ENCODE data around the gene CCDC28B.

Gene CCDC28B

DNA sequence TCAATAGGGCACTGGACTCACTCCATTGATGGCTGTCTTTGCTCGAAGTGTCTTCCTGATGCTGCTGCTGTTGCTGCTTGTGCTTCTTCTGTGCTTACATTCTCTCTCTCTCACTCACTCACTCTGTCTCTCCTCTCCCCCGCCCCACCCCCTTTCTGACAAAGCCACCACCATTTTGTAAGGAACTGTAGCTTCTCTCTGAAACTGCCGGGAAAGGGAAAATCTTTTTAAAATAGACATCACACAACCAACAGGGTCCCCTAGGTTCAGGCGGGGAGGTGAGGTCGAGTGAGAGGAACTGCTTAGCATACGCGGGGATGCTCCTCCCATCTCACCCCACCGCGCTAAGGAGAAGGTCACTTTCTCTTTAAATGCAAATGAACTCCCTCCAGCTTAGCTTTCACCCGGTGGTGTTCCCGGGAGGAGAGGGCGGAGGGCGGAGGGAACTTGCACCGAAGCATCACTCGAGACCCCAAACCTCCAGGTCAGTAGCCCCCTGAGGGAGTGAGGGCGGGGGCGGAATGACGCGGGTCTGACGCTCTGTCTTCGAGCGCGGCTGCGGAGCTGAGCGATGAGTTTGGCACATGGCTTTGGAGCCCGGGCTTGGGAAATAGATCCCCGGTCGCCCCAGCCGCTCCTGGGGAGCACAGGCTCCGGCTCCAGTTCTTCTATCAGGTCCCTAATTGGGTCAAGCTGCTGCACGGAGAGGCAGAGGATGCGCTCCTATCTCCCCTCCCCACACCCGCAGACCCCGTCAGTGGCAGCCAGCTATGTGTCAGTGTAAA, at the start of gene CCDC28B:
TSS of gene CCDC28B (plus strand) at position 370 of the 785 bp plus-strand sequence. CDS start 1,341 bp downstream, outside the sequence.
- no peak for TF ChIP-seq GATA3 (IDR thresholded peaks at IDR 0.05; ENCODE audit: low read depth, low read length)
- TF ChIP-seq GATA2 (IDR thresholded peaks at IDR 0.05; ENCODE audit: low read depth, low read length), result no peak

DNA sequence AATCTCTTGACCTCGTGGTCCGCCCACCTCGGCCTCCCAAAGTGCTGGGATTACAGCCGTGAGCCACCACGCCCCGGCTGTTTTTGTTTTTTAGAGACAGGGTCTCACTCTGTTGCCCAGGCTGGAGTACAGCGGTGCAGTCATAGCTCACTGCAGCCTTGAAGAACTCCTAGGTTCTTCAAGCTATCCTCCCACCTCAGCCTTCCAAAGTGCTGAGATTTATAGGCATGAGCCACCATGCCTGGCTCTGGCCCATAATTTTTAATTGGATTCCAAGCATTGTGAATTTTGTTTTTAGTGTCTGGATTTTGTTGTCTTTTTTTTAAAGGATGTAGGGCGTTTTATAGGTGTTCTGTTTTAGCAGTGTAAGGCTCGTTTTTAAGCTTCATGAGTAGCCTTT, 49.5 kb upstream of the CCDC28B start:
- TF ChIP-seq GATA2 (IDR thresholded peaks at IDR 0.05; ENCODE audit: low read depth, low read length), result no peak
- TF ChIP-seq GATA3 (IDR thresholded peaks at IDR 0.05; ENCODE audit: low read depth, low read length), result no peak

DNA sequence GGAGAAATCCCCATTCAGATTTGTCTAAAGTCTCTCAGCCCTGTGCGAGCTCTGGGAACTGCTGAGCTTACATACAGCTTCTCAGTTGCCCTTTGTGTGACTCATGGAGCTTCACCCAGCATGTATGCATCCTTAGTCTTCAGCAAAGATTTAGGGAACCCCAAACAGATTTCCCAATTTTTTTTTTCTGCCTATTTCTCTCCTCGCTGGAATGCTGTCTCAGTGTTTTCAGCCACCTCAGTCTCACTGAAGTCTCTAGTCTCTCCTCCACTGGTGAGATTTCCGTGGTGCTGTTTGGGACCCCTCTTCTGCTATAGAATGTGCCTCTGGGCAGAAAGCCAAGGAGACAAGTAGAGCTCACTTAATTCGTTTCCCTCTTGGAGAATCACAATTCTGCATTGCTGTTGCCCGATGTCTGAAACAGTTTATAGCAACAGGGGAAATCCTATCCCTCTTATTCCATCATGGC, 49.0 kb upstream of the CCDC28B start:
- TF ChIP-seq GATA2 (IDR thresholded peaks at IDR 0.05; ENCODE audit: low read depth, low read length), result no peak
- TF ChIP-seq GATA3 (IDR thresholded peaks at IDR 0.05; ENCODE audit: low read depth, low read length), result no peak

DNA sequence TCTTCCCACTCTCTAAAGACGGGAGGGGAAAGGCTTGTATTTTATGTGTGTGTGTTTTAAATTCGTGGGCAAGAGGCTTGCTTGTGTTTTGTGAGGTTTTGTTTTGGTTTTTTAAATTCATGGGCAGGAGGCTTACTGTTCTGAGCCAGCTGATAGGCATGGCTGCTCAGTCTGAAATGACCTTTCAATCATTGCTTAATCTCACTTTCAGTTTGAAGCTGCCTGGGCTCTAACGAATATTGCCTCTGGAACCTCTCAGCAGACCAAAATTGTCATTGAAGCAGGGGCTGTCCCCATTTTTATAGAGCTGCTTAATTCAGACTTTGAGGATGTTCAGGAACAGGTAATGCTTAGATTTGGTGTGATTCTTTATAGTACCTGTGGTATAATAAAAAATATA, 41.2 kb upstream of the CCDC28B start:
- TF ChIP-seq GATA3 (IDR thresholded peaks at IDR 0.05; ENCODE audit: low read depth, low read length), result no peak
- no peak for TF ChIP-seq GATA2 (IDR thresholded peaks at IDR 0.05; ENCODE audit: low read depth, low read length)

DNA sequence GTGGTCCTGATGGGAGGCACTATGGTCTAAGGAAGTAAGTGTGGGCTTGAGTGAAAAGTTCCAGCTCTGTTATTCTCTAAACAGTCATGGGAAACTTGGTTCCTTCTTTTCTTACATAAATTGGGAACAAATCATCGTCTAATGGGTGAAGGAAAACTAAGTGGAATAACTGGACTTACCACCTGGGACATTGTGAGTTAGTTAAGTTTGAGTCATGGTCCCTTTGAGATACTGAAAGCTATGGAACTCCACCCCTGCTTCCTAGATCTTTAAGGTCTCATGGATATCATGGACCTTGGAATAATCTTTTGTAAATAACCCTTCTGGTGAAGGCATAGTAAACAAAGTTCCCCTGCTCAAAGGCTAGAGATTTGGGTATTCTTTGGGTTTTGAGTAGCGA, 37.0 kb upstream of the CCDC28B start:
- no peak for TF ChIP-seq GATA3 (IDR thresholded peaks at IDR 0.05; ENCODE audit: low read depth, low read length)

DNA sequence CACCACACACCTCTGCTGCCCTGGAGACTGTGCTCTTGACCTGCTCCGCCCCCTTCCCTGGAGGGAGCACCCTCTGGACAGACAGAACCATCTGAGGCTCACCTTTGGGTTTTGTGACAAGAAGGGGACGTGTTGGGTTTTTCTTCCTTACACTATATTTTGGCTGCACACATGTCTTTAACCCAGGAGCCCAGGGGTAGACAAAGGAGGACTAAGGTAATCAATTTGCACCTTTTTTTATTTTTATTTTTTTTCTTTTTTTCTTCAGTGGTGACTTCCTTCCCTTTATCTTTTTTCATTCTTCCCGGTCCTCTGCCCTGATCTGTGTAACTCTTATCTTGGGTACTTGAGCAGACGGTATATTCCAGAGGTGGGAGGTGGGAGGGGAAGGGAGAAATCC, 29.4 kb upstream of the CCDC28B start:
- no peak for TF ChIP-seq GATA2 (IDR thresholded peaks at IDR 0.05; ENCODE audit: low read depth, low read length)
- no peak for TF ChIP-seq GATA3 (IDR thresholded peaks at IDR 0.05; ENCODE audit: low read depth, low read length)

DNA sequence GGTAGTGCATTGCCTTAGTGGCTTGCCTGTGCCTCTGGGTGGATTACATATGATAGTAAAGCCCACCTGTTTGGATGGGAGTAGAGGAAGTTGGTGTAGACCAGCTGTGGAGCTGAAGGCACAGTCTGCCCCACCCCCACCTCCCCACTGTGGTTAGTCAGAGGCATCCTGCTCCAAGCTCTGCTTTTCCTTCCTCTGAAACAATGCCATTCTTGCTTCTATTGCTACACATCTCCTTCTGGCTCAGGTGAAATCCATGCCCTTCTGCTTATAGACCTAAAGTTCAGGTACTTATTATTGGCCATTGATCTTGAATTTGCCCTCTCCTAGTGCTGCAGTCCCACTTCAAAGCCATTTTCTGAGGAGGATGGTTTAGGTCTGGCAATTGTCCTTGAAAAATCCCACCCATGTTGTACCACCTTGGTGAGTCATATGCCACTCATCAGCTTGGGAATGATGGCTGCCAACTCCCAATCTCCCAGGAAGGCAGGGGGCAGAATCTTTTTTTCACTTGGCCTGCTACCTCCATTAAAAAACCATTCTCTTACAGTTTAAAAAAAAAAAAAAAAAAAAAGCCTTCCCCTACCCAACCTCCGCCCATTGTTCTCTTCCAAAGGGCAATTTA, 27.7 kb upstream of the CCDC28B start:
- TF ChIP-seq GATA2 (IDR thresholded peaks at IDR 0.05; ENCODE audit: low read depth, low read length) (no peak), GATA3 (IDR thresholded peaks at IDR 0.05; ENCODE audit: low read depth, low read length) (no peak)

DNA sequence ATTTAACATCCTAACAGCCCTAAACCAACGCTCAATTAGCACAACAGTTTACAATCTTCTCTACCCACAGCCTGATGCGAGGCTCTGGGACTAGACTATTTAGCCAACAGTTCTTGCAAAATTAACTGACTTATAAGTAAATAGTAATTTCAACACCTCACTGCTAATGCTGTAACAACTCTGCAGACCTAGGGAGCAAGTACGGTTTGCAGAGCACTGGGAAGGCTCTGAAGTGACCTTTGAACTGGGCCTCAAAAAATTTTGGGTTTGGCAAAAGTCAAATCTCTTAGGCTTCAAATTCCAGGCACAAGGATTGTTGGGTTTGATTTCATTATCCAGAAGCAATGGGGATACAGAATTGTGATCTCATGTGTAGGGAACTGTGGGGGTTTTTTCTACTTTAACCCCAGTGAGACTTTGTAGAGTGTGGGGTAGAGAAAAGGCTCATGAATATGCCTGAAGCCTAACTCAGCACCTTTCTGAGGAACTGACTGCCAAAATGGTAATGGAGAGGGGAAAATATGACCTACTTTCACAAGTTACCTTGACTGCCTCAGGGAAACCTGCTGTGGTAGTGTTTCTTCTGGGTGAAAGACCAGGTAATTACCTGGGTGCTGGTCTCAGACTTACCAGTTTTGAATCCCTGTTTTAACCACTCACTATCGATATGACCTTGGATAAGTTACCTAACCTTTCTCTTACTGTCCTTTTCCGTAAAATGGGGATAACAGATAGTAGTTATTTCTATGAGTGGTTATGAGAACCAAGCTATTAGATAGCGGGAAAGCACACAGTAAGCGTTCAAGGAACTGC, 21.8 kb upstream of the CCDC28B start:
- TF ChIP-seq GATA2 (IDR thresholded peaks at IDR 0.05; ENCODE audit: low read depth, low read length) (no peak), GATA3 (IDR thresholded peaks at IDR 0.05; ENCODE audit: low read depth, low read length) (no peak)

DNA sequence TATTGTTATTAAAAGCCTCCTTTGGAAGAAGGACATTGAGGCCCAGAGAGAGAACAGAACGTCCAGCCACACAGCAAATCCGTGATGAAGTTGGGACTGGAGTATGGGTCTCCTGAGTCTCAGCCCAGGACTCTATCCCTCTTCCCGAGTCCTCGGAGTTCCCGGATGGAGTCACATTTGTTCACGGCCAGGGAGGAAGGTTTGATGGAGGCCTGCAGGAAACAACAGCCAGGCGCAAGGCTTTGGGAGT, 21.3 kb upstream of the CCDC28B start:
- TF ChIP-seq GATA2 (IDR thresholded peaks at IDR 0.05; ENCODE audit: low read depth, low read length) (no peak), GATA3 (IDR thresholded peaks at IDR 0.05; ENCODE audit: low read depth, low read length) (no peak)

GRCh38 chr1:32179443-32180185, 20.8 kb upstream of the CCDC28B start, which contains the start of gene TXLNA:
Gene TXLNA, plus strand, starts transcription at chr1:32179675. Its CDS starts 671 bp downstream, at chr1:32180346.
- no peak for TF ChIP-seq GATA2 (IDR thresholded peaks at IDR 0.05; ENCODE audit: low read depth, low read length)
- TF ChIP-seq GATA3 (IDR thresholded peaks at IDR 0.05; ENCODE audit: low read depth, low read length), result no peak

- TF ChIP-seq GATA2 (IDR thresholded peaks at IDR 0.05; ENCODE audit: low read depth, low read length), result no peak
- no peak for TF ChIP-seq GATA3 (IDR thresholded peaks at IDR 0.05; ENCODE audit: low read depth, low read length)
Observed at GRCh38 chr1:32180186-32181060, 20.0 kb upstream of the CCDC28B start.

- no peak for TF ChIP-seq GATA3 (IDR thresholded peaks at IDR 0.05; ENCODE audit: low read depth, low read length)
Observed at GRCh38 chr1:32181065-32181464, 19.3 kb upstream of the CCDC28B start.

GRCh38 chr1:32181563-32181962, 18.8 kb upstream of the CCDC28B start:
- no peak for TF ChIP-seq GATA3 (IDR thresholded peaks at IDR 0.05; ENCODE audit: low read depth, low read length)
- TF ChIP-seq GATA2 (IDR thresholded peaks at IDR 0.05; ENCODE audit: low read depth, low read length), result no peak
